ENCODE data around the gene ERBB4.
A peak's percentile ranks its signal among the peaks of the same experiment; 100 is the strongest.
"Not testable (repeated sequence)": the region's sequence is repeated elsewhere in the genome, so short reads cannot be mapped to it uniquely, and the experiment has no call there.

The ERBB4 gene

DNA sequence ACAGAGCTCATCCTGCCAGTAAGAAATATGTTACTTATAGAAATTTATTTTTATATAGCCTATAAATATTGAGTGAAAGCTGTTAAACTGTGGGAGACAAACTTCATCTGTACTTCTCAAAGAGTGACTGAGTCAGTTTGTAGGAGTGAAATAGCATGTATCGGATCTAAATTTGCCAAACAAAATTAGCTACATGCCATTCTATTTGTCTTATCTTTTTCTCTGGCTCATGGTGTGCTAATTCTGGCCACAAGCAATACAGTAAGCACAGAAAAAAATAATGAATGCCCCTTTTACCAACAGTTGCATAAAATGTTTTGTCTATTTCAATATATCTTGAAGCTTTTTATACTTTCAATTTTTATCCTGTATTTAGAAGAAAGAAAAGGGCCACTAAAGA, 12.5 kb downstream of the ERBB4 start:
- DNase-seq, result no peak

DNA sequence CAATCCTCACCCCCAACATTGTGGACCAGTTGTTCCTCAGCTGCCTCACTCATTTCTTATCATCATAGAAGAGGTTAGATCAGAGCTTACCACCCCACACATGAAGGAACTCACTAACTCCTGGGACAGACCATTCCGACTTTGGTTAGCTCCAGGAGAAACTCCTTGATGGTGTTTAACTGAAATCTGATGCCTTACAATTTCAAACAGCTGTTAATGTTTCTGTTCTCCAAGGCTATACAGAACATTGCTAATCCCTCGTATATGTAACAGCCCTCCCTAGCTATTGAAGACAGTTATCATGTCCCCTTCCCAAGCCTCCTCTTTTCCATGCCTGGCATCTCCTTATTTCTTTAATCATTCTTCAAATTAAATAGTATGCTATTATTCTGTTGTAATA, 14.8 kb downstream of the ERBB4 start:
- DNase-seq, result no peak

DNA sequence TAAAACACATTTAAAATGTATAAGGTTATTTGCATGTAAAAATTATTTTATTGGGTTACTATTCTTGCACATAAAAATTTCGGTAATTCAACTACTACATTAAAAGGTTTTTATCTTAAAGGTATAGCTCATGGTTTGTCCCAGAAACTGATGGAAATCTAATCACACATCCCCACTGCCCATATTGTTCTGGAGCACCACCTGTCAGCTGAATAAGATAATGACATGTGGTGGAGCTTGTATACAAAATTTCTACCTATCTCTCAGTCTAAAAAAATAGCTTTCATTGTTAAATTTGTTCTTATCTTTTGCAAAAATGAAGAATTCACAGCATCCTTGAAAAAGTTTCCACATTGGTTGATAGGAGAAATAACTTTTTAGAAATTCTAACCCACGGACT, 18.3 kb downstream of the ERBB4 start:
- DNase-seq, result no peak

DNA sequence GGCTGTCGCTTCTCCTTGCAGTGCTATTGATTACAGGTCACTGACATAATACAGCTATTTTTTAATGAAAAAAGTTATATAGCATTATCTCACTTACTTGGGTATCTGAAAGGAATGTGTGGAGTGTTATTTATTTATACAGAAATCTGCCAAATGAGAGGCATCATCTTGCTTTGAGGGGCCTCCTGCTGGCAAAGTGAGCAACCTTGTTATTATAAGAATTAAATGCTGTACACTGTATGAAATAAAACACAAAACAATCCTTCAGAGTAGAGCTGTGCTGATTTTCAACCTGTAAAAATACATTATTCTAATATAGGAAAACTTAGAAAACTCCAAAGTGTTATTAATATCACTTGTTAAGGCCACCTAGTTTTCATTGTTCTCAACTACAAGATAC, 20.9 kb downstream of the ERBB4 start:
- DNase-seq, result no peak

DNA sequence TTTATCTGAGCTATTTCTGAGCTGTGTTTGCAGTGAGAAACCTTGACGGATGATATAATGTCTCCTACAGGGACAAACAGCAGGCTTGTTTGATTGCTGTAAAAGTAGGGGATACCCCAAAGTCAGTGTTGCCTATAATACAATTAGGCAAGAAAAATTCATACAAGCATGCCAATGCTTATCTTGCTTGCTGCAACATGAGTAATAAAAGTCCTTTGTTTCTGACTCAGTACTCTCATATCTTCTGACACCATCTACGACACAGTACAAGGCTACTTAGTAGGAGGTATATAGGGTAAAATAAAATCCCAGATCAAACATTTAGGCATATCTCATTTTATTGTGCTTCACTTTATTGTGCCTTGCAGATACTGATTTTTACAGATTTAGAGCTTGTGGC, 33.0 kb downstream of the ERBB4 start:
- DNase-seq, result no peak

DNA sequence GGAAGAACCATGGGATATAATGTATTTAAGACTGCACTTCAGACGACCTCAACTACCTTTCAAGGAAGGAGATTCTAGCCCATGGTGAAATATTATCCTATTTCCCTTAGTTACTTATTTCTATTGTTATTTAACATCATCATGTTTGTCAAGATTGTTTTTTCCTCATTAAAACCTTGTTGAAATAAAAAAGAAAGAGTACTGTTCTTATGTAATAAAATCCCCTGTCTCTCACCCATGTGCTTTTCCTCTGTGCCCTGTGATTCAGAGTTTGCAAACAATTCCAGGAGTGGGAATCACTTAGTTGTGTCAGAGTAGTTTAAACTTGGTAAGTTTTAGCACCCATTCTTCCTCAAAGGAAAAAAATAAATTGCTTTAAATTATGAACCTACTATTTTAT, 43.6 kb downstream of the ERBB4 start:
- DNase-seq, result no peak

DNA sequence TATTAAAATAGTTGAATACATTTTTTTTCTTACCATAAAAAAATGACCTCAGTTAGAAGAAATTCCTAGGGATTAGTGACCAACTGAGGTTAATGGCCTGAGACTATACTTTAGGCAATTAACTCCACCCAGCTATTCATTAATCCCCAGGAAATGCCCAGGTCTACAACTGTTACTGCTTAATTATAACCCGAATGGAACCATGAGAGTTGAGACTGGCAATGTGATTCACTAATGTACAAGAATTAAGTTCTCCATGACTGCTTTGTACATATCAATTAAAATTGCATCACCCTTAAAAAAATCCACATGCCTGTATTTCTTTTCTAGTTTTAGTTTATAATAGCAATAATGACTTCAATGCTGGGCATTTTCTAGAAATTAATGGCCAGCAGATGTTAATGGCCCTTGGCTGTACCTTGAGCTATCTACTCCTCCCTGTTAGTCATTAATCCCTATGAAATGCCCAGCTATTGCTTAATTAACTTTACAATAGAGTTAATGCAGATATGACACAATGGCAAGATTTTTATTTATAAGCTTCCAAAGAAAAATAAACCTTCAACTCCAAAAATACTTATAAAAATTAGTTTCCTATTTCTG, 44.1 kb downstream of the ERBB4 start:
- DNase-seq, result peak; percentile 33

DNA sequence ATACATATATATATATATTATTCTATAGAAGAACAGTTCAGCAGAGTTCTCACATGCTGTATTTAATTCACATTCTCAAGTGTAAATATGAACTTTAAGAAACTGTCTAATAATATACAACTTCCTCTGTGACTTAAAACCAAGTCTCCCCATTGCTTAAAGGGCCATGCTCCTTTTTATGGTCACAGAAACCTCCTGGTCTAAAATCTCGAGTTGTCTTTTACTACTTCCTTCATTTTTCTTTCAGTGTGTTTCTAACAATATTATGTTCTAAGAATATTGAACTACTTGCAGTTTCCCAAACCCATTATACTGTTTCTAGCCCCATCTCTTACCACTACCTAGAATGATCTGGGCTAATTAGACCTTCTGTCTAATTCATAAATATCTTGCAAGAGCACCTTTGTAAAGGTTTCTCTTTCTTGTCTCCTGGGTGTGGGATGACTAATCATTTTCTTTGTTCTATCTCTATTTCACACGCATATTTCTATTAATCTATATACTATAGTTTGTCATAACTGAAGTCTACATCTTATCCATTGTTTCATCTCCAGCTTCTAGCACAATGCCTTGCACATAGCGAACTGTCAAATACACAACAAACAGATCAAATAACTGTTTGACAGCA, 48.8 kb downstream of the ERBB4 start:
- DNase-seq, result no peak

DNA sequence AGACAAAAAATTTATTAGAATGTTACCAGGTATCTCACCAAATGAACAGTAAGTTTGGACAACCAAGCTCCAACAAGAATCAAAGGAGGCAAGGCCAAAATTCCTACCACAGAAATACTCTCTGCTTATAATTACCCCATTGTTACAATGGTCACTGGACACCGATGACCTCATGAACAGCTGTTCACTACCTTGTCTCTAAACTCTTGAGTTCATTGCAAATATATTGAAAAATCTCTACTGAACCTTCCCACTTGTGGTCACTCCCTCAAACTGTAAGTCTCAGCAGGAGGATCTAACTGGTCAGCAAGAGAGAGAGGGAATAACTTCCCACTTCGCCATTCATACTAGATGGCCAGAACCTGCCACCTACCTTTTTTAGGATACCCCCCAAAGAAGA, 50.0 kb downstream of the ERBB4 start:
- no peak for DNase-seq

DNA sequence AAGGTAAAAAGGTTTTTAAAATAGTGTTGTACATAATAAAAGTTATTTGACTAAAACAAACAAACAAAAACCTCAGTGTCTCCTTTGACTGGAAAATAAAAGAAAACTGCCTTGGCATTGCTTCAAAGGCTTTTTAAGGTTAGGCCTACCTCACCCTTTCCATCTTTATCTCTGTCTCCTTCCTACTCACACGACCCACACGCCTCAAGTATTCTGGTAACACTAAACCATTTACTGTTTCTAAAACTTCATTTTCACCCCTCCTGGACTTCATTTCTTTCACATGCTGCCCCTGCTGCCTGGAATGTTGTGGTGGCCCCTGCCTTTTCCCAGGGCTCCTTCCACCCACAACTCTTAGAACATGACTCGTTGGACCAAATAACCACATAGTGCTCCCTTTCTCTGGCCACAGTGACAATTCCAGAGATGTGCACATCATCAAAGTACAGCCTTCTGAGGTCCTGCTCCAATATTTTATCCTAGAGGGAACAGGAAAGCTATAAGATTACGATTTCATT, 54.0 kb downstream of the ERBB4 start:
- no peak for DNase-seq

DNA sequence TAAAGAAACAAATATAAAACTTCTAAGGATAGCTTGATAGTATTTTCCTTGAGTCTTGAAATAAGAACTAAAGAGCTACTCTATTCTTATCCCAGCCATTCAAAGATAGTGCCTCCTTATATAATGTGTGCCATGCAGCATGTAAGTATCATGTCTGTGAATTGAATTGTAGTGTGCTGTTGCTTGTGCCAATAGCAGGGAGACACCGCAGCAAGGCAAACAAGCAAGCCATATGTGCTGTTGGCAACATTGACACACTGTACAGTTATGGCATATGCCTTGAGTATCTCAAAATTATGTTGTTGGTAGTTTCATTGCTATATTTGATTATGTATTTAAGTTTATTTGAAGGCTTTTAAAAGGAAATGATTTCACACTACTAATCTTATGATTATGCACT, 58.2 kb downstream of the ERBB4 start:
- DNase-seq, result no peak

DNA sequence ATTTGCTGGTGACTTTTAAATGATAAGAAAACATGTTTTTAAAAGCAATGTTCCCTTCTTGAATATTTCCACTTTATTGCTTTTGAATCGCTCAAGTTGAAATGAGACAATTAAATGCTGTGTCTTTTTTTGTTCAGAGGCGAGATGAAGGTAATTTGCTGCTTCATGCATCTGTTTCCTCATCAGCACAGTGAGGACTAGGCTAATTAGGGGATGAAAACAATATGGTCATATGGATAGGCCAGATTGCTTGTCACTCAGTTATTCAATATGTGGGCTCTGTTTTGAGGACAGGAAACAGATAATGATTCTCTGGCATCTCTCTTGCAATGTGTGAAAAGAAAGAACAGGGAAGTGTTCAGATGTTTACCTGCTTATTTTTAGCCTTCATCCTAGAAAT, 61.0 kb downstream of the ERBB4 start:
- DNase-seq, result no peak

DNA sequence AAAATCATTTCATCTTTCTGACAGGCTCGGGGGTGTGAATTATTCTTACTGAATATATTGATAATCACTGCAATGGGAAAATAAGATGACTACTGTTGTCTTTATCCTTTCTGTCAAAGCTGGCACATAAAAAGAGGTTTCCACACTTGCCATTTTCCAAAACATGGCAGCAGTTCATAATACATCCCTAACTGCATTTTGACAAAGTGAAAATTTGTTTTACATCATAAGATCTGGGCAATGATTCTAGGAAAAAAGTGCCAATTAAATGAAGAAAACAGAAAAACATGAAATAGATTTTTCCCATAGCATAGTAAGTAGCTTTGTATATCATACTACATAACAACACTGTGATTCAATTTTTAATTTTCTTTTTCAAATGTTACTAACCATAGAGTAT, 65.4 kb downstream of the ERBB4 start:
- DNase-seq, result no peak

DNA sequence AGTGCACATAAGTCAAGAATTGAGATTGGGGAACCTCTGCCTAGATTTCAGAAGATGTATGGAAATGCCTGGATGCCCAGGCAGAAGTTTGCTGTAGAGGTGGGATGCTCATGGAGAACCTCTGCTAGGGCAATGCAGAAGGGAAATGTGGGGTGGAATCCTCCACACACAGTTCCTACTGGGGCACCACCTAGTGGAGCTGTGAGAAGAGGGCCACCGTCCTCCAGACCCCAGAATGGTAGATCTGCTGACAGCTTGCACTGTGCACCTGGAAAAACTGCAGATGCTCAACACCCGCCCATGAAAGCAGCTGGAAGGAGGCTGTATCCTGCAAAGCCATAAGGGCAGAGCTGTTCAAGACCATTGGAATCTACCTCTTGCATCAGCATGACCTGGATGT, 71.1 kb downstream of the ERBB4 start:
- DNase-seq, result not testable (repeated sequence)

DNA sequence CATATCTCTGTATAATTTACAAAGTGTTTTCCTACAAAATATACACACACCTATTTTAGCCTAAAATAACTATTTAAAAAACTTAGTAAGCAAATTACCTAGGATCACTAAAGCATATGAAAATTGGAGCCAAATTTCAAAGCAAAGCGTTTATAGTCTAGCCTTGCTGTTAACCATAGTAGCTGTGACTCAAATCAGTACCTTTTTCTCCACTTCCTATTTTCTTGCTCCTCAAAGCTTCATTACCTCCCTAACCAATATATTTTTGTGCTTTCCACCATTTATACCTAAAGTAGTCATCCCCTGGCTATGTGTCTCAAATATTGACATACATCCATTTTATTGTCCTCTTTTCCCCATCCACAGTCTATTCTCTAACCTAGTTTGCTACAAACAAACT, 73.1 kb downstream of the ERBB4 start:
- DNase-seq, result no peak

DNA sequence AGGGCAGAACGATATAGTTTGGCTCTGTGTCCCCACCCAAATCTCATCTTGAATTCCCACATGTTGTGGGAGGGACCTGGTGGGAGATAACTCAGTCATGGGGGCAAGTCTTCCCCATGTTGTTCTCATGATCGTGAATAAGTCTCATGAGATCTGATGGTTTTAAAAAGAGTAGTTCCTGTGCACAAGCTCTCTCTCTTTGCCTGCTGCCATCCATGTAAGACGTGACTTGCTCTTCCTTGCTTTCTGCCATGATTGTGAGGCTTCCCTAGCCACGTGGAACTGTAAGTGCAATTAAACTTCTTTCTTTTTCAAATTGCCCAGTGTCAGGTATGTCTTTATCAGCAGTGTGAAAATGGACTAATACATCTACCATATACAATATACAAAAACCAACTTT, 76.9 kb downstream of the ERBB4 start:
- not testable (repeated sequence) for DNase-seq

DNA sequence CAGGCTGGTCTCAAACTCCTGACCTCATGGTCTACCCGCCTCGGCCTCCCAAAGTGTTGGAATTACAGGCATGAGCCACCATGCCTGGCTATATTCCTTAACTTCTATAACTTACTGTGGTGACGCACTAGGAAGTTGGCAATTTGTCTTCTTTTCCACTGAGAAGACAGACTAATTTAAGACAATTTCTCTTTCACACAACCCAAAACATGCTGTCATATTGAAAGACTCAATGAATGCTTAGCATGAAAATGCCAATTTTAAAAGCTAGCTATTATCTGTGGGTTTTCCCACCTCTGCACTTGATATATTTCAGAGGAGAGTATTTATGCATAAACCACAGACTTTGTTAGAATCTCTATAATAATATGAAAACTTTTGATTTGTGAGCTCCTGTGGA, 84.5 kb downstream of the ERBB4 start:
- DNase-seq, result no peak

DNA sequence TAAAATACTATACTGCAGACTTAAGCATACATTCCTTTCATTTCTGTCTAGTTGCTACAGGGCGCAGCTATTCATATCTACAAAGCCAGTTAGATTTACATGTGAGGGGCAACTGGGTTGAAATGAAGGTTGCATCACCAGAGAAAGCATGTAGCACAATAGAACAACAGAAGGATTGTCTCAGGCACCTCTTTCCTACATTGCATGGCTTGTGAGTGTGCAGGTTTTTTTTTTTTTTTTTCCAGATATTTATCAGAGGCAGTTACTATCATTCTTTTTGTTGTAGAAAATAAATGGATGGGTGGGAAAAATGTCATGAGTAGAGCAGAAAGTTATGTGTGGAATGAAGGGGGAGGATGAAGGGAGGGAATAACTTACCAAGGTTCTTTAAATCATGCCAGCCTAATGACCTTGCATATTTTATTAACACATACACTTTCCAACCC, 86.8 kb downstream of the ERBB4 start:
- no peak for DNase-seq

DNA sequence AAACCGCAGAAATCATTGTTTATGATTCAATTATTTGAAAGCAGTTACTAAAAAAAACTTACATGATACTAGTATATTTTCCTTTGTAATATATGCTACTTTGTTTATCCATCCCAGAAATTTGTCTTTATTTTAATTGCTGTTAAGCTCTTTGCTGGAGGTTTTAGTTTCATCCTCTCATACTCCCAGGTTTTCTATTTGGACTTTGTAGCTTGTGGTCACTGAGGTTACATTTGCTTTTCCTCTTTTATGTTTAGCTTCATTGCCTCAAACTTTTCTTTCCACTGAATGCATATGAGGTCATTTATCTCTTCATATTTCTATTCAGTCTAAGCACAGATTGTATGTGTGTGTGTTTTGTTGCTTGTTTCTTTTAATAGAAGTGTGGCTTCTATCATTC, 89.9 kb downstream of the ERBB4 start:
- no peak for DNase-seq

DNA sequence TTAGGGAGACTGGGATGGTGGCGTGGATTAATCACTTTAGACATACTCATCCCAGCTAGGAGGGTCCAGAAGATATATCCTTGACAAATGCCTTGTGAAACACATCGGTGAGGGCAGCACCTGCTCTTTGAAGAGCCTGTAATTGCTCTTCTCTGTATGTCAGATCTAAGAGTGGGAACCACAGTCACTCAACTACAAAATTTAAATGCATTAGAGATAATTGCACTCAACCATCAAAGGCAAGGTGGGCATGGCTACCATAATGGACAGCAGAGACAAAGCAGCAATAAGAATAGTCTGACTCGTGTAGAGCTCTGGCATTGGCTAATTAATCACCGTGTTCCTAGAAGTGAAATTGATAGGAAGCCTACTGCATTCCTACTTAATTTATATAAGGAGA, 96.8 kb downstream of the ERBB4 start:
- DNase-seq, result no peak

DNA sequence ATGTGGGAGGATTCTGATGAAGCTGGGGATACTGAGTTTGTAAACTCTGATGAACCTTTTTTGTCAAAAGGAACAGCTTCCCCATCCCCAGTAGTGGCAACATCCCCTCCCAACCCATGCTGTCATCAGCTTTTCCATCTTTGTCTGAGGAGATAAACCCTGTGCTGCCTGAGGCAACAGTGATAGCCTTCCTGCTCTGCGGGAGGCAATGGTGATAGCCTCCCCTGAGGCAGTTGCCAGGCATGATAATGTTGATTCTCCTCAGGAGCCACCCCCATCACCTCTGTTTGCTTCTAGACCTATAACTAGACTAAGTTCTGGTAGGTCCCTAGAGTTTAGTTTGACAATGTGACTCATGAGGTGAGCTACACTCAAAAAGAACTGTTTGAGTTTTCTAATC, 97.5 kb downstream of the ERBB4 start:
- DNase-seq, result no peak

DNA sequence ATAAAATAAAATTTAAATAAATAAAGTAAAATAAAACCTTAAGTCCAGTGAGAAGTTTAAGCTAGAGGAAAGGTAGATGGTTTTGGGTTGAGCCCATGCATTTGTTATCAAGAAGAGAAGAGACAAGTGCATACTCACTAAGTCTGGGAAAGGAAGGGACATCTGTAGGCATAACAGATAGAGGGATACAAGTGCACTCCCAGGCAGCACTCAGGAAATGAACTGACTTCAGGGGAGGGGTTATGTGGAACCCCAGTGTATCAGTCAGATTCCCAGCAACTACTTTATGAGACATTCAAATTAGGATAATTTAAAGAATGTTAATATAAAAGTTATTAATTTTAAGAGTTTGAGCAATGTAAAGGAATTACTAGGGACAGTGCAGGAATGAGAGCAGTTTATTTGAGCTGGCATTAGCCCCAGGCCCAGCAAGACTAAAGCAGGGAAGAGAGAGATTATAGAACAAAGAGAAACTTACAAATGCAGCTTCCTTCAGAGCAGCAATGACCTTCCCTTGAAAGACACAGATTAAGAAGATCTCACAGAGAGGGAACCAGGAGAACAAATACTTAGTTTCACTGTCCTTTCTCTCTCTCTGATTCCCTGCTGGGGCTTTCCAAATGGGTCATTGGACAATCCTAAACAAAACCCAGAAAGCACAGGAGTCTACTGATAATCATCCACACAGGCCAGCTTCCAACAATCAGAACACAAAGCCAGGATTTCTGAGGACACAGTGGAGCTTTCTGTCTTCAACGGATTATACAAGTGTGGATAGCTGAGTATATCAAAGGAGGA, 109.7 kb downstream of the ERBB4 start:
- DNase-seq, result no peak

DNA sequence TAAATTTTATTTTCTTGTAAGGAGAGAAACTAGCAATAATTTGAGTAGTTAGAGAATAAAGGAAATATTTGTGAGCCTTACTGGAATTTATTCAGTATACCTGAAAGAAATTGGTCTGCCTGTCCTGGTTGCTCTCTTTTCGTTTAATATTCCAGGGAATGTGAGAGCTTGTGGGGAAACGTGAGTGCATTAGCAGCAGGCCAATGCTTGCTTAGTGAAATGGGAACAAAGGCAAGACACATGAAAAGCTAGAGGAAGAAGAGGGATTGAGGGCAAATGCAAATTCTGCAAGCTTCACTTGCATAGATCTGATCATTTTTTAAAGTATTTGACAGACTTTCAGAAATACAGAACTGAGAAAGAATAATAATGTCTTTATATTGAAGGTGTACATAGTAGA, 111.0 kb downstream of the ERBB4 start:
- no peak for DNase-seq

Measured in NCI-H1417 treated with DMSO at 0.1 percent for 48 hours (cell line).